ENCODE measurements around the gene PFDN6.
A peak's percentile ranks its signal among the peaks of the same experiment; 100 is the strongest.

Gene PFDN6

DNA sequence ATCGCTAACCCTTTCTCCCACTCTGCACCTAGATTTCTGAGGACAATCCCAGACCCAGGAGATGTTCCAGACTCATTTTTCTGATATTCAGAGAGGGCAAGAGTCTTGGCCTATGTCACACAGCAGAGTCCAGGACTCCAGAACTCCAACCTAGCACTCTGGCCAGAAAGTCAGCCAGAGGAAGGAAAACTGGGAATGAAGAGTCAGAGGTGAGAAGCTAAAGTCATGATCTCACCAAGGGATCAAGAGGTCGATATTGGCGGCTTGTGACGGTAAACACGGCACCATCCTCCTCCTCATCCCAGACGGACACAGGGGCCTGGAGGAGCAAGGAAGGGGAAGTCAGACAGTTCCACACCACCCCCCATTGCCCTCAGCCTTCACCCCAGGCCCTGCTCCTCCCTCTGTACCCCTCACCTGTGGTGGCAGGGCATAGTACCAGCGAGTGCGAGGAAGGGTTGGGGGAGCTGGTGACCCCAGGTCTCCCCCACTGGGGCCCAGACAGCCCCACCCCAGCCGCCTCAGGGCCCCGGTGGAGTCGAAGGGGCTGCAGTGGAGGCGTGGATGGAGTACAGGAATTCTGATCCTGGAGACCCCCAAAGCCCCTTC is 7.5 kb downstream of the PFDN6 start:
- Histone ChIP-seq H3K9ac (ENCODE audit: low read length) (peak overlapping the region; percentile 95), H3K4me2 (ENCODE audit: low read length) (peak overlapping the region; percentile 100), H3K9me3 (ENCODE audit: insufficient read depth, low read length) (no peaks in the 10 kb centered on the region), H3K79me2 (ENCODE audit: low read length) (peaks cover 4% of the 10 kb centered on the region; the same call in 1 of the 2 replicates), H3K4me3 (ENCODE audit: low read length) (peak overlapping the region; percentile 99), H3K27me3 (ENCODE audit: low read depth, low read length) (no peaks in the 10 kb centered on the region), H3K27ac (ENCODE audit: low read length) (peak overlapping the region; percentile 98), H3K4me1 (ENCODE audit: low read length) (peaks cover 16% of the 10 kb centered on the region), H4K20me1 (ENCODE audit: insufficient read depth, low read length) (no peaks in the 10 kb centered on the region), H3K36me3 (replicated peaks; ENCODE audit: low read depth, low read length) (peaks cover 15% of the 10 kb centered on the region), H2AFZ (ENCODE audit: low read depth, low read length) (no peak overlapping the region)
- TF ChIP-seq EZH2phosphoT487 (IDR thresholded peaks at IDR 0.05; ENCODE audit: low read depth), result no peak
- TF ChIP-seq, protein P1, sequence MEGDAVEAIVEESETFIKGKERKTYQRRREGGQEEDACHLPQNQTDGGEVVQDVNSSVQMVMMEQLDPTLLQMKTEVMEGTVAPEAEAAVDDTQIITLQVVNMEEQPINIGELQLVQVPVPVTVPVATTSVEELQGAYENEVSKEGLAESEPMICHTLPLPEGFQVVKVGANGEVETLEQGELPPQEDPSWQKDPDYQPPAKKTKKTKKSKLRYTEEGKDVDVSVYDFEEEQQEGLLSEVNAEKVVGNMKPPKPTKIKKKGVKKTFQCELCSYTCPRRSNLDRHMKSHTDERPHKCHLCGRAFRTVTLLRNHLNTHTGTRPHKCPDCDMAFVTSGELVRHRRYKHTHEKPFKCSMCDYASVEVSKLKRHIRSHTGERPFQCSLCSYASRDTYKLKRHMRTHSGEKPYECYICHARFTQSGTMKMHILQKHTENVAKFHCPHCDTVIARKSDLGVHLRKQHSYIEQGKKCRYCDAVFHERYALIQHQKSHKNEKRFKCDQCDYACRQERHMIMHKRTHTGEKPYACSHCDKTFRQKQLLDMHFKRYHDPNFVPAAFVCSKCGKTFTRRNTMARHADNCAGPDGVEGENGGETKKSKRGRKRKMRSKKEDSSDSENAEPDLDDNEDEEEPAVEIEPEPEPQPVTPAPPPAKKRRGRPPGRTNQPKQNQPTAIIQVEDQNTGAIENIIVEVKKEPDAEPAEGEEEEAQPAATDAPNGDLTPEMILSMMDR (IDR thresholded peaks at IDR 0.05; ENCODE audit: low read depth, low read length), result no peak

DNA sequence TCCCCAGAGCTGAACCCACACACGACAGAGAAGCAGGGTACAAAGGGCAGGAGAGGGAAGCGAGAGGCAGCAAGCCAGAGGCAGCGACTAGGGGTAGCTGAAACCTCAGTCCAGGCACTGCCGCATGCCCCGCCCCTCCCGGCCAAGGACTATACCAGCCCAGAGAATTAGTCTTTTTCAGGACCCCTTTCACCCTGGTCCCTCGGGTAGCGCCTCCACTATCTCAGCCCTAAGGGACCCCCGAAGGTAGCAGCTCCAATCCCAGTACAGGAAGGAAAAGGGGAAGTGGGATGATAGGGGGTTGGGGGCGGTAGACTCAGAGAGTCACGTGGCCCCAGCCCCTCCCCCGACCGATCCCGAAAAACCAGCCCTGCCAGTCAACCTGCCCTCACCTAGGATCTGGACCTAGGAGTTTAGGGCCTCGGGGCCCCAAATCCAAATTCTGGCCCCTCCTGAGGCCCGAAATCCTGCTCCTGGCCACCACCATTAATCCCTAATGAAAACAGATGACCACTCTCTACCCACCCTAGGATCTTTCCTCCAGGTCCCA is 8.1 kb downstream of the PFDN6 start:
- Histone ChIP-seq H3K4me1 (ENCODE audit: low read length) (peaks cover 16% of the 10 kb centered on the region), H3K4me2 (ENCODE audit: low read length) (peak overlapping the region; percentile 100), H3K27ac (ENCODE audit: low read length) (peak overlapping the region; percentile 98), H3K9ac (ENCODE audit: low read length) (peak overlapping the region; percentile 95), H3K9me3 (ENCODE audit: insufficient read depth, low read length) (no peaks in the 10 kb centered on the region), H3K27me3 (ENCODE audit: low read depth, low read length) (no peaks in the 10 kb centered on the region), H4K20me1 (ENCODE audit: insufficient read depth, low read length) (no peaks in the 10 kb centered on the region), H2AFZ (ENCODE audit: low read depth, low read length) (no peak overlapping the region), H3K4me3 (ENCODE audit: low read length) (peak overlapping the region; percentile 99), H3K36me3 (replicated peaks; ENCODE audit: low read depth, low read length) (peaks cover 13% of the 10 kb centered on the region), H3K79me2 (ENCODE audit: low read length) (peaks cover 4% of the 10 kb centered on the region; the same call in 1 of the 2 replicates)
- TF ChIP-seq, protein P1 (IDR thresholded peaks at IDR 0.05; ENCODE audit: low read depth, low read length), result no peak
- no peak for TF ChIP-seq EZH2phosphoT487 (IDR thresholded peaks at IDR 0.05; ENCODE audit: low read depth)

DNA sequence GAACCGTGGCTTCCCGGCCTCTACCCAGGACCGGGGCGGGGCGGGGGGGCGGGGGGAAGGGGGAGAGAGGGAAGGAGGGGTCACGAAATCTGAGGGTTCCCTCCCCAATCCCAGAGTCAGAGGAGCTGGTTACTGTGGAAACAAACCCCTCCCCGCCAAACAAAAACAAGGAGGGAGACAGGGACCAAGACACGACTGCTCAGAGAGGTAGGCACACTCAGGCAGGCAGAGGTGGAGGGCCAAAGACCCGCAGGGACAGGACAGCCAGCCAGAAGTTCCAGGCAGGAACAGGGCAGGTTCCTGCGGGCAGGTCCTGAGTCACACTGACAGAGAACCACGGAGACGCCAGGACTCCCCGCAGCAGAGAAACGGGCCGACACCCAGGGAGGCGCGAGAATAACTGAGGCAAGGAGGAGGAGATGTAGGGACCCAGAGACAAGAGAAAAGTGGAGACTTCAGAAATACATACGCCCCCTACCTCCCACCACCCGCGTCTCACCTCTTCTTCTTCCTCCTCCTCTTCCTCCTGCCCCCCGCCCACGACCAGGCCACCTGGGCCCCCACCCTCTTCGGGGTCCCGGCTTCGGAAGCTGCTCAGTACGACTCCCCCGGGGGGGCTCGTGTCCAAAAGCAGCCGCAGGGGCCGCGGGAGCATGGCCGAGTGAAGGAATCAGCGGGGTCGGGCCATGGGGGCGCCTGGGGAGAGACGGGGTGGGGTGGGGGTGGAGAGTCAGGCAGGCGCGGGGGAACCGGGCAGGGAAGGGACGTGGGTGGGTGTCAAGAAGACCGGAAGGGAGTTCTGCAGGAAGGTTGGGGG is 8.8 kb downstream of the PFDN6 start:
- Histone ChIP-seq H3K9me3 (ENCODE audit: insufficient read depth, low read length) (no peaks in the 10 kb centered on the region), H3K4me3 (ENCODE audit: low read length) (peak overlapping the region; percentile 99), H3K79me2 (ENCODE audit: low read length) (peaks cover 4% of the 10 kb centered on the region; the same call in 1 of the 2 replicates), H3K27me3 (ENCODE audit: low read depth, low read length) (no peaks in the 10 kb centered on the region), H2AFZ (ENCODE audit: low read depth, low read length) (no peak overlapping the region), H3K4me1 (ENCODE audit: low read length) (peaks cover 16% of the 10 kb centered on the region), H3K27ac (ENCODE audit: low read length) (peak overlapping the region; percentile 98), H3K9ac (ENCODE audit: low read length) (peak overlapping the region; percentile 95), H3K4me2 (ENCODE audit: low read length) (peak overlapping the region; percentile 100), H4K20me1 (ENCODE audit: insufficient read depth, low read length) (no peaks in the 10 kb centered on the region), H3K36me3 (replicated peaks; ENCODE audit: low read depth, low read length) (peaks cover 11% of the 10 kb centered on the region)
- no peak for TF ChIP-seq EZH2phosphoT487 (IDR thresholded peaks at IDR 0.05; ENCODE audit: low read depth)

DNA sequence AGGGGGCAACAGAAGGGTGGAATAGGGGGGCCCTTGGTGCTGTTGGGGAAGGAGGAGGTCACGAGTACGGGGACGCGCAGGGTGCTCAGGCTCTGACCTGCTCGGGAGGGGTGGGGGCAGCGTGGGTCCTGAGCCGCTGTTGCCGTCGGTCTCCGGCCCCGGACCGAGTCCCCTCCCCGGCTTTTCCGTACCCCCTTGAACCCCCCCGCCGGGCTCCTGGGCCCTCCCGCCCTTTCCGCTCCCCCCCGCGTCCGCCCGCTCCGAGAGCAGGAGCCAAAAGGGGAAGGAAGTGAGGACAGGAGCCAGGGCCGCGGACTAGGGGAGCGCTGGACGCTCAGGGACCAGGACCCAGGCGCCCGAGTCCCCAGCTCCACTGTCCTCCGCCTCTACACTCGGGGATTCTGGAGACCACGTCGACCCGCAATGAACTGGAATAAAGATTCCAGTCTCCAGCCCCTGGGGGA is 9.4 kb downstream of the PFDN6 start, which contains the start of gene RGL2:
TSS of gene RGL2 (minus strand) at position 170 of the 464 bp plus-strand sequence. CDS start 332 bp downstream, outside the sequence.
- peaks cover 4% of the 10 kb centered on the region; the same call in 1 of the 2 replicates for H3K79me2 ChIP-seq (ENCODE audit: low read length)
- no peak within 1 kb of the TSS for H2AFZ ChIP-seq (ENCODE audit: low read depth, low read length)
- peaks cover 16% of the 10 kb centered on the region for H3K4me1 ChIP-seq (ENCODE audit: low read length)
- peaks cover 13% of the 10 kb centered on the region for H3K36me3 ChIP-seq (replicated peaks; ENCODE audit: low read depth, low read length)
- peak within 1 kb of the TSS; percentile 98 for H3K27ac ChIP-seq (ENCODE audit: low read length)
- no peaks in the 10 kb centered on the region for H3K27me3 ChIP-seq (ENCODE audit: low read depth, low read length)
- no peaks in the 10 kb centered on the region for H4K20me1 ChIP-seq (ENCODE audit: insufficient read depth, low read length)
- H3K9me3 ChIP-seq (ENCODE audit: insufficient read depth, low read length), result no peaks in the 10 kb centered on the region
- peak within 1 kb of the TSS; percentile 100 for H3K4me2 ChIP-seq (ENCODE audit: low read length)
- H3K4me3 ChIP-seq (ENCODE audit: low read length), result peak within 1 kb of the TSS; percentile 99
- H3K9ac ChIP-seq (ENCODE audit: low read length), result peak within 1 kb of the TSS; percentile 95
- TF ChIP-seq, protein P1 (IDR thresholded peaks at IDR 0.05; ENCODE audit: low read depth, low read length), result no peak
- TF ChIP-seq EZH2phosphoT487 (IDR thresholded peaks at IDR 0.05; ENCODE audit: low read depth), result no peak
